GM12878 (cell line): ENCODE measurements around the gene BMPR1B. TPM values are rescaled to one million over a fixed set of nuclear protein-coding genes. Genes with fewer than 3 reads are reported as not detected.

Experiments
- ATAC-seq: fragments of 200-7000 bp; cut with Tn5 transposase; 3 replicates; pipeline ENCODE4 v1.9.1; 2020; ENCODE audit warnings: mild to moderate bottlenecking, moderate library complexity
- BruUV-seq: library from RNA; stranded (reverse); fragments of 400-500 nt; replicated peaks from 2 replicates; lab custom pipeline; 2021; lab: Mats Ljungman, UMichigan
- CTCF ChIA-PET: fragments of 300-600 bp; sonication (Branson Sonifier 250); formaldehyde crosslinking; extraction: SDS; loops from one replicate; lab custom pipeline; 2021; ENCODE audit warnings: inconsistent platforms; lab: Yijun Ruan, JAX
- POLR2A ChIA-PET: fragments of 350-600 bp; formaldehyde crosslinking; extraction: SDS; loops from one replicate; lab custom pipeline; 2021; ENCODE audit warnings: inconsistent platforms; lab: Charles Lee
- RAD21 ChIA-PET: fragments of 300-600 bp; sonication (Branson Sonifier 250); formaldehyde crosslinking; loops from one replicate; lab custom pipeline; 2023; ENCODE audit warnings: antibody characterized with exemption; ENCODE audit not compliant: unreplicated experiment; lab: Charles Lee
- SMC1A ChIA-PET: fragments of 300-600 bp; sonication (Branson Sonifier 250); formaldehyde crosslinking; loops from one replicate; lab custom pipeline; 2023; ENCODE audit not compliant: unreplicated experiment, uncharacterized antibody; lab: Charles Lee
- DNase-seq: peaks from one replicate; pipeline ENCODE4 v3.0.0-alpha.2; 2011; ENCODE audit warnings: low read depth, low spot score
- FAIRE-seq: peaks from 3 replicates; lab custom pipeline; 2011; peaks lifted over from hg19 to GRCh38; lab: Jason Lieb, UNC
- H2AFZ ChIP-seq: 2 replicates; pipeline ENCODE4 v1.6.0; 2011; ENCODE audit warnings: low read depth, low read length, control low read depth; ENCODE audit not compliant: control insufficient read depth
- H3K27ac ChIP-seq: 2 replicates; pipeline ENCODE4 v1.5.1; 2011; ENCODE audit warnings: control low read depth; ENCODE audit not compliant: control insufficient read depth, insufficient read depth
- H3K27me3 ChIP-seq, 2 experiments: replicated peaks in 1 of 2; 2 replicates each; pipeline versions ENCODE4 v1.6.0 to v1.6.1; 2011; ENCODE audit warnings: low read length in 1 of 2; ENCODE audit not compliant: control insufficient read depth in 2 of 2, insufficient read depth in 2 of 2
- H3K36me3 ChIP-seq, 2 experiments: 2 replicates each; pipeline ENCODE4 v1.5.1; 2011; ENCODE audit warnings: low read length in 1 of 2; ENCODE audit not compliant: control insufficient read depth in 2 of 2, insufficient read depth in 2 of 2
- H3K4me1 ChIP-seq: 2 replicates; pipeline ENCODE4 v1.6.1; 2011; ENCODE audit warnings: mild to moderate bottlenecking, low read length, moderate library complexity, mixed read lengths; ENCODE audit not compliant: control insufficient read depth, insufficient read depth
- H3K4me2 ChIP-seq: 2 replicates; pipeline ENCODE4 v1.6.0; 2011; ENCODE audit warnings: control low read depth; ENCODE audit not compliant: control insufficient read depth, insufficient read depth
- H3K4me3 ChIP-seq: fragments of 200-600 bp; sonication (generic); 2 replicates; pipeline ENCODE4 v1.5.1; 2016
- H3K79me2 ChIP-seq: 2 replicates; pipeline ENCODE4 v1.6.0; 2011; ENCODE audit warnings: low read length; ENCODE audit not compliant: control insufficient read depth, insufficient read depth
- H3K9ac ChIP-seq: 2 replicates; pipeline ENCODE4 v1.8.0; 2011; ENCODE audit warnings: low read length, control low read depth, mixed read lengths; ENCODE audit not compliant: control insufficient read depth, insufficient read depth
- H3K9me3 ChIP-seq: replicated peaks from 3 replicates; pipeline ENCODE4 v1.5.1; 2011; ENCODE audit warnings: mild to moderate bottlenecking, low read length; ENCODE audit not compliant: control insufficient read depth, insufficient read depth
- H4K20me1 ChIP-seq: 2 replicates; pipeline ENCODE4 v1.6.0; 2011; ENCODE audit not compliant: control insufficient read depth, insufficient read depth
- CHD4 ChIP-seq: fragments of 200-600 bp; sonication (generic); IDR thresholded peaks from 2 replicates; pipeline ENCODE4 v1.6.1; 2016; ENCODE audit warnings: mild to moderate bottlenecking
- MYC ChIP-seq: IDR thresholded peaks from 2 replicates; pipeline ENCODE4 v1.6.1; 2011; ENCODE audit warnings: mild to moderate bottlenecking, low read length, moderate library complexity, inconsistent platforms; ENCODE audit not compliant: insufficient read depth, insufficient replicate concordance, insufficient read length, severe bottlenecking
- NBN ChIP-seq: fragments of 450-650 bp; IDR thresholded peaks from 2 replicates; pipeline ENCODE4 v1.6.1; 2016
- USF1 ChIP-seq: IDR thresholded peaks from 2 replicates; pipeline ENCODE4 v1.6.1; 2011; ENCODE audit warnings: borderline replicate concordance, low read depth, mild to moderate bottlenecking, moderate library complexity, mixed read lengths, low read length; ENCODE audit not compliant: insufficient read depth; ENCODE audit errors: extremely low read length
- WGBS: methylation state at CpG from one replicate; pipeline ENCODE4 v1.1.6; 2016; ENCODE audit warnings: low lambda C conversion rate; ENCODE audit not compliant: insufficient replicate concordance, insufficient coverage; ENCODE audit errors: missing lambda C conversion rate; 5-methylcytosine and 5-hydroxymethylcytosine counted together
- in situ Hi-C: fragments of 300-500 bp; cut with MboI; formaldehyde crosslinking; loops from 9 replicates; pipeline ENCODE4 v1.14.3; 2018; ENCODE audit warnings: mixed read lengths
- intact Hi-C: fragments of 100-400 bp; cut with micrococcal nuclease; formaldehyde crosslinking; loops from one replicate; pipeline ENCODE4 v1.14.2; 2022; ENCODE audit not compliant: unreplicated experiment
- polyA plus RNA-seq, 11 experiments: library from polyadenylated mRNA; depleted of rRNA in 4 of 11; unstranded in 6 of 11; stranded (reverse) in 5 of 11; fragments of >200 nt; fragmentation: Nextera tagmentation in 4 of 11; fragmentation: Illumina TruSeq in 1 of 11; extraction: Ambion mirVana in 4 of 11; extraction: Trizol in 1 of 11; gene quantifications; 1 replicate in 1 of 11; 2 replicates in 10 of 11; pipeline versions ENCODE4 v1.2.1 to v1.2.3, GENCODE V29; 2011 to 2016; ENCODE audit warnings: inconsistent platforms in 2 of 11, missing spikeins in 2 of 11, low read depth in 1 of 11
- total RNA-seq, 4 experiments: library from RNA; depleted of rRNA in 3 of 4; stranded (reverse); fragments of >200 nt in 3 of 4; fragmentation: Illumina TruSeq in 1 of 4; extraction: Trizol in 1 of 4; gene quantifications; 2 replicates each; pipeline versions ENCODE4 v1.2.1 to v1.2.3, GENCODE V29; 2013 to 2021
- TF ChIP-seq, protein P1 (sequence below), 3 experiments: IDR thresholded peaks in 2 of 3; conservative IDR thresholded peaks in 1 of 3; 2 replicates each; pipeline ENCODE4 v1.5.1; 2011; ENCODE audit warnings: low read depth in 3 of 3, low read length in 3 of 3, mild to moderate bottlenecking in 3 of 3, control low read depth in 2 of 3, moderate library complexity in 2 of 3, inconsistent platforms in 1 of 3, mixed read lengths in 1 of 3; ENCODE audit not compliant: control insufficient read depth in 2 of 3, insufficient read depth in 1 of 3; ENCODE audit errors: extremely low read depth in 1 of 3

BMPR1B gene
- total and polyA plus RNA-seq, 10 of the 15 experiments (the other 5 are each of a cell fraction or from before 2014, with no cell fraction given): not detected

DNA sequence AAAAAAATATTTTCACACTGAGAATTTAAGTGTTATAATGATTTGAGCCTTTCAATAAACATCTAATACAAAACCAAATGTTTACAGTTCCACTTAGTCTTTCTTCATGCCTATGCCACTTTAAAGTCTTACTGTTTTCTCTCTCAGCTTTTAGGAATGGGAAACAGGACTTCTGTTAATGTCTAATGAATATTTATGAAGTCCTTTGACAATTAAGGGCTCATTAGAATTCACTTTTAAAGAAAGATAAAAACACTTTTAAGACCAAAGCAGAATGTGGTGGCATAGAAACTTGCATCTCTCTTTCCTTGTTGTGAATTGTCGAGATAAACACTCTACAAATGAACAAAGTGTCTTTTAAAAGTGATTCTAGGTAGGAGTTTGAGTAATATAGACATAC is 315.9 kb downstream of the BMPR1B start:
- in situ Hi-C loops (no loop called here), intact Hi-C loops (no loop called here)
- Histone ChIP-seq H3K9me3 (no peaks in the 10 kb centered on the region), H3K4me1 (no peaks in the 10 kb centered on the region), H3K4me2 (no peak overlapping the region), H3K4me3 (no peak overlapping the region)
- RAD21 ChIA-PET: no interaction called here
- POLR2A ChIA-PET: no interaction called here
- TF ChIP-seq MYC (no peak), NBN (no peak), CHD4 (no peak), USF1 (no peak)
- TF ChIP-seq, protein P1, sequence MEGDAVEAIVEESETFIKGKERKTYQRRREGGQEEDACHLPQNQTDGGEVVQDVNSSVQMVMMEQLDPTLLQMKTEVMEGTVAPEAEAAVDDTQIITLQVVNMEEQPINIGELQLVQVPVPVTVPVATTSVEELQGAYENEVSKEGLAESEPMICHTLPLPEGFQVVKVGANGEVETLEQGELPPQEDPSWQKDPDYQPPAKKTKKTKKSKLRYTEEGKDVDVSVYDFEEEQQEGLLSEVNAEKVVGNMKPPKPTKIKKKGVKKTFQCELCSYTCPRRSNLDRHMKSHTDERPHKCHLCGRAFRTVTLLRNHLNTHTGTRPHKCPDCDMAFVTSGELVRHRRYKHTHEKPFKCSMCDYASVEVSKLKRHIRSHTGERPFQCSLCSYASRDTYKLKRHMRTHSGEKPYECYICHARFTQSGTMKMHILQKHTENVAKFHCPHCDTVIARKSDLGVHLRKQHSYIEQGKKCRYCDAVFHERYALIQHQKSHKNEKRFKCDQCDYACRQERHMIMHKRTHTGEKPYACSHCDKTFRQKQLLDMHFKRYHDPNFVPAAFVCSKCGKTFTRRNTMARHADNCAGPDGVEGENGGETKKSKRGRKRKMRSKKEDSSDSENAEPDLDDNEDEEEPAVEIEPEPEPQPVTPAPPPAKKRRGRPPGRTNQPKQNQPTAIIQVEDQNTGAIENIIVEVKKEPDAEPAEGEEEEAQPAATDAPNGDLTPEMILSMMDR (IDR thresholded peaks at IDR 0.05 in 2 of 3, conservative IDR thresholded peaks at IDR 0.05 in 1 of 3; ENCODE audit: control insufficient read depth in 2 of 3, extremely low read depth in 1 of 3, insufficient read depth in 1 of 3, low read depth in 3 of 3, low read length in 3 of 3): no peak
- TF ChIP-seq, all 136 proteins: peak for 0
- H3K9ac ChIP-seq: no peak overlapping the region
- DNase-seq (no peak), FAIRE-seq (no peak), ATAC-seq (no peak)
- H3K79me2 ChIP-seq: no peaks in the 10 kb centered on the region
- H4K20me1 ChIP-seq: no peaks in the 10 kb centered on the region
- ChIA-PET CTCF (no interaction called here), SMC1A (no interaction called here)
- H3K27me3 ChIP-seq: no peaks in the 10 kb centered on the region
- 0% methylated on average over 1 of the region's 1 CpG for WGBS
- H3K36me3 ChIP-seq: no peaks in the 10 kb centered on the region
- no peak overlapping the region for H2AFZ ChIP-seq
- BruUV-seq: no TSS peak
- no peak overlapping the region for H3K27ac ChIP-seq
